Measurements from ENCODE around the gene SLC38A7. TPM values are rescaled to one million over a fixed set of nuclear protein-coding genes. Genes with fewer than 3 reads are reported as not detected.
A peak's percentile ranks its signal among the peaks of the same experiment; 100 is the strongest.

The SLC38A7 gene
- total and polyA plus RNA-seq, 2 experiments from 2014 or later = 13.9 to 27.8 TPM

DNA sequence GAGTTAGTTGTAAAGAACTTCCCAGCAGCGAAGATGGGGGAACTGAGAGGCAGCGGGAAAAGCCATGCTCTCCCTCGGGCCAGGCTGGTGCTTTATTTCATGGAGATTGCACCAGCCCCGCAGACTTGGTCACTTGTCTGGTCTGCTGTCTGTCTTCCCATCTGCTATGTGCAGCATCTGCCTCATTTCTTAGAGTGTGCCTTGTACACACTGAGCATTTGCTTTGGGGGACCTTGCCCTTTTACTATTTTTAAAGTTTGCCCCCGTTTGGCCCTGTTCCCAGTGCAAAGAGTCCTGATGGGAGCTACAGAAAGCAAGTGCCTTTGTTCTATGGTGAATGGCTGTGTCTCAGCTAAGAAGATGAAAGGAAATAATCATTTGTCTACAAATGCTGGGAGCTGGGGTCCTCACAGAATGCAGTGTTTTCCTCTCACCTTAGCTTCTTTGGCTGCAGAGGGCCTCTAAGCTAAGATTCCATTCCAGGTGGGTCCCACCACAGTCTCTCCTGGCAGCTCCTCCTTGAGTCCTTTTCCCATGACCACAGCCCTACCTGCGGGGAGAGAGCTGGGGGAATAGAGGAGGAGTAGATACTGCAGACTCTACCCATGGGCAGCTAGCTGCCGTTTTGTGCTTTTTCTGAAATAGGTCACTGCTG, 29.9 kb downstream of the SLC38A7 start:
- Mint-ChIP-seq H3K9me3 (no peaks in the 10 kb centered on the region), H3K36me3 (ENCODE audit: low read depth) (no peaks in the 10 kb centered on the region), H3K4me3 (no peak overlapping the region), H3K4me1 (peaks cover 5% of the 10 kb centered on the region; the same call in 2 of the 3 replicates), H3K27ac (no peak overlapping the region), H3K27me3 (ENCODE audit: insufficient read depth, low read depth, poor library complexity) (no peaks in the 10 kb centered on the region)
- no peak overlapping the region for H3K4me2 ChIP-seq
- no peaks in the 10 kb centered on the region for H3K79me2 ChIP-seq (replicated peaks; ENCODE audit: insufficient read depth)
- H3K36me3 ChIP-seq (ENCODE audit: insufficient read depth) = no peaks in the 10 kb centered on the region
- ATAC-seq = no peak
- H3F3A ChIP-seq (replicated peaks; ENCODE audit: low read depth) = no peaks in the 10 kb centered on the region
- H3K27me3 ChIP-seq (ENCODE audit: insufficient read depth) = no peaks in the 10 kb centered on the region; the same call in 1 of the 2 replicates
- H3K27ac ChIP-seq (ENCODE audit: low read depth) = no peak overlapping the region
- TF ChIP-seq STAT1 (IDR thresholded peaks at IDR 0.05; ENCODE audit: unreplicated experiment) (no peak), EZH2phosphoT487 (IDR thresholded peaks at IDR 0.05; ENCODE audit: unreplicated experiment) (no peak), EZH2 (IDR thresholded peaks at IDR 0.05; ENCODE audit: low read depth, unreplicated experiment) (no peak)
- no peaks in the 10 kb centered on the region for H4K20me1 ChIP-seq (replicated peaks; ENCODE audit: insufficient read depth)
- no peak overlapping the region for H3K4me3 ChIP-seq
- no peaks in the 10 kb centered on the region for H3K9me2 ChIP-seq (ENCODE audit: insufficient read depth)
- H2AFZ ChIP-seq = peak overlapping the region; percentile 32; the same call in 1 of the 2 replicates
- H3K4me1 ChIP-seq (ENCODE audit: insufficient read depth) = 0 out of 2 replicates have a peak, but pooled peaks cover 5% of the 10 kb centered on the region
- DNase-seq (ENCODE audit: low spot score) = no peak

DNA sequence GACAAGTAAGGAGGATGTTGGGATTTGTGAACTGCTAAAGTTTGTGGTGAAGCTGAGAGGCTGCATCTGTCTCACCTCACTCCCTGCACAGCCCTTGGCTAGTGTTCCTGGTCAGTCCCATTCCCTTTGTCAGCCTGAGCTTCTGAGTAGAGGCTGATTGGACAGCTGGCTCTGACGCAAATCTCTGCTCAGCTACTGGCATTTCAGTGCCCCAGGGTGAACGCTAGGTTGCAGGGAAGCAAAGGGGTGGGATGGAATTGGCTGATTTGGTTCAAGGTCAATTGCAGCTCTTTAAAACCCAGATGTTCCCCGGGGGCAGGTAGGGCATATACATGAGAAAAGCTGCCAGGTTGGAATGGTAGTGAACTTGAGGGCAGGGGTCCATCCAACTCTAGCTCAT, 31.8 kb downstream of the SLC38A7 start:
- TF ChIP-seq, protein P1, sequence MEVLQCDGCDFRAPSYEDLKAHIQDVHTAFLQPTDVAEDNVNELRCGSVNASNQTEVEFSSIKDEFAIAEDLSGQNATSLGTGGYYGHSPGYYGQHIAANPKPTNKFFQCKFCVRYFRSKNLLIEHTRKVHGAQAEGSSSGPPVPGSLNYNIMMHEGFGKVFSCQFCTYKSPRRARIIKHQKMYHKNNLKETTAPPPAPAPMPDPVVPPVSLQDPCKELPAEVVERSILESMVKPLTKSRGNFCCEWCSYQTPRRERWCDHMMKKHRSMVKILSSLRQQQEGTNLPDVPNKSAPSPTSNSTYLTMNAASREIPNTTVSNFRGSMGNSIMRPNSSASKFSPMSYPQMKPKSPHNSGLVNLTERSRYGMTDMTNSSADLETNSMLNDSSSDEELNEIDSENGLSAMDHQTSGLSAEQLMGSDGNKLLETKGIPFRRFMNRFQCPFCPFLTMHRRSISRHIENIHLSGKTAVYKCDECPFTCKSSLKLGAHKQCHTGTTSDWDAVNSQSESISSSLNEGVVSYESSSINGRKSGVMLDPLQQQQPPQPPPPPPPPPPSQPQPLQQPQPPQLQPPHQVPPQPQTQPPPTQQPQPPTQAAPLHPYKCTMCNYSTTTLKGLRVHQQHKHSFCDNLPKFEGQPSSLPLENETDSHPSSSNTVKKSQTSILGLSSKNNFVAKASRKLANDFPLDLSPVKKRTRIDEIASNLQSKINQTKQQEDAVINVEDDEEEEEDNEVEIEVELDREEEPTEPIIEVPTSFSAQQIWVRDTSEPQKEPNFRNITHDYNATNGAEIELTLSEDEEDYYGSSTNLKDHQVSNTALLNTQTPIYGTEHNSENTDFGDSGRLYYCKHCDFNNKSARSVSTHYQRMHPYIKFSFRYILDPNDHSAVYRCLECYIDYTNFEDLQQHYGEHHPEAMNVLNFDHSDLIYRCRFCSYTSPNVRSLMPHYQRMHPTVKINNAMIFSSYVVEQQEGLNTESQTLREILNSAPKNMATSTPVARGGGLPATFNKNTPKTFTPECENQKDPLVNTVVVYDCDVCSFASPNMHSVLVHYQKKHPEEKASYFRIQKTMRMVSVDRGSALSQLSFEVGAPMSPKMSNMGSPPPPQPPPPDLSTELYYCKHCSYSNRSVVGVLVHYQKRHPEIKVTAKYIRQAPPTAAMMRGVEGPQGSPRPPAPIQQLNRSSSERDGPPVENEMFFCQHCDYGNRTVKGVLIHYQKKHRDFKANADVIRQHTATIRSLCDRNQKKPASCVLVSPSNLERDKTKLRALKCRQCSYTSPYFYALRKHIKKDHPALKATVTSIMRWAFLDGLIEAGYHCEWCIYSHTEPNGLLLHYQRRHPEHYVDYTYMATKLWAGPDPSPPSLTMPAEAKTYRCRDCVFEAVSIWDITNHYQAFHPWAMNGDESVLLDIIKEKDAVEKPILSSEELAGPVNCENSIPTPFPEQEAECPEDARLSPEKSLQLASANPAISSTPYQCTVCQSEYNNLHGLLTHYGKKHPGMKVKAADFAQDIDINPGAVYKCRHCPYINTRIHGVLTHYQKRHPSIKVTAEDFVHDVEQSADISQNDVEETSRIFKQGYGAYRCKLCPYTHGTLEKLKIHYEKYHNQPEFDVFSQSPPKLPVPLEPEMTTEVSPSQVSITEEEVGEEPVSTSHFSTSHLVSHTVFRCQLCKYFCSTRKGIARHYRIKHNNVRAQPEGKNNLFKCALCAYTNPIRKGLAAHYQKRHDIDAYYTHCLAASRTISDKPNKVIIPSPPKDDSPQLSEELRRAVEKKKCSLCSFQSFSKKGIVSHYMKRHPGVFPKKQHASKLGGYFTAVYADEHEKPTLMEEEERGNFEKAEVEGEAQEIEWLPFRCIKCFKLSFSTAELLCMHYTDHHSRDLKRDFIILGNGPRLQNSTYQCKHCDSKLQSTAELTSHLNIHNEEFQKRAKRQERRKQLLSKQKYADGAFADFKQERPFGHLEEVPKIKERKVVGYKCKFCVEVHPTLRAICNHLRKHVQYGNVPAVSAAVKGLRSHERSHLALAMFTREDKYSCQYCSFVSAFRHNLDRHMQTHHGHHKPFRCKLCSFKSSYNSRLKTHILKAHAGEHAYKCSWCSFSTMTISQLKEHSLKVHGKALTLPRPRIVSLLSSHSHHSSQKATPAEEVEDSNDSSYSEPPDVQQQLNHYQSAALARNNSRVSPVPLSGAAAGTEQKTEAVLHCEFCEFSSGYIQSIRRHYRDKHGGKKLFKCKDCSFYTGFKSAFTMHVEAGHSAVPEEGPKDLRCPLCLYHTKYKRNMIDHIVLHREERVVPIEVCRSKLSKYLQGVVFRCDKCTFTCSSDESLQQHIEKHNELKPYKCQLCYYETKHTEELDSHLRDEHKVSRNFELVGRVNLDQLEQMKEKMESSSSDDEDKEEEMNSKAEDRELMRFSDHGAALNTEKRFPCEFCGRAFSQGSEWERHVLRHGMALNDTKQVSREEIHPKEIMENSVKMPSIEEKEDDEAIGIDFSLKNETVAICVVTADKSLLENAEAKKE (CRISPR knock-in tag; IDR thresholded peaks at IDR 0.05) = 0 out of 2 replicates have a peak, but pooled peaks have one; percentile 43
- TF ChIP-seq ZNF331 (CRISPR knock-in tag; IDR thresholded peaks at IDR 0.05; ENCODE audit: low read depth) (no peak), CREB1 (CRISPR knock-in tag; IDR thresholded peaks at IDR 0.05; ENCODE audit: low read depth) (peak; percentile 81), POLR2AphosphoS5 (IDR thresholded peaks at IDR 0.05; ENCODE audit: low read depth) (0 out of 2 replicates have a peak, but pooled peaks have one; percentile 28)
- TF ChIP-seq, protein P2, sequence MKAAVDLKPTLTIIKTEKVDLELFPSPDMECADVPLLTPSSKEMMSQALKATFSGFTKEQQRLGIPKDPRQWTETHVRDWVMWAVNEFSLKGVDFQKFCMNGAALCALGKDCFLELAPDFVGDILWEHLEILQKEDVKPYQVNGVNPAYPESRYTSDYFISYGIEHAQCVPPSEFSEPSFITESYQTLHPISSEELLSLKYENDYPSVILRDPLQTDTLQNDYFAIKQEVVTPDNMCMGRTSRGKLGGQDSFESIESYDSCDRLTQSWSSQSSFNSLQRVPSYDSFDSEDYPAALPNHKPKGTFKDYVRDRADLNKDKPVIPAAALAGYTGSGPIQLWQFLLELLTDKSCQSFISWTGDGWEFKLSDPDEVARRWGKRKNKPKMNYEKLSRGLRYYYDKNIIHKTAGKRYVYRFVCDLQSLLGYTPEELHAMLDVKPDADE (IDR thresholded peaks at IDR 0.05) = no peak
- Mint-ChIP-seq H3K9me3 (no peaks in the 10 kb centered on the region), H3K27ac (0 out of 2 replicates have a peak overlapping the region, but pooled peaks have one; percentile 76), H3K36me3 (ENCODE audit: low read depth) (no peaks in the 10 kb centered on the region), H3K4me1 (peaks cover 5% of the 10 kb centered on the region; the same call in 2 of the 3 replicates), H3K27me3 (ENCODE audit: insufficient read depth, low read depth, poor library complexity) (peaks cover 5% of the 10 kb centered on the region), H3K4me3 (peak overlapping the region; percentile 39; the same call in 1 of the 3 replicates)
- DNase-seq (ENCODE audit: low spot score) (peak; percentile 95), ATAC-seq (peak; percentile 97)
- 0 out of 2 replicates have a peak, but pooled peaks cover 5% of the 10 kb centered on the region for H3K4me1 ChIP-seq (ENCODE audit: insufficient read depth)
- peak overlapping the region; percentile 82 for H2AFZ ChIP-seq
- H3K4me3 ChIP-seq = no peak overlapping the region
- H4K20me1 ChIP-seq (replicated peaks; ENCODE audit: insufficient read depth) = no peaks in the 10 kb centered on the region
- H3K4me2 ChIP-seq = peak overlapping the region; percentile 45; the same call in 1 of the 2 replicates
- no peaks in the 10 kb centered on the region for H3K79me2 ChIP-seq (replicated peaks; ENCODE audit: insufficient read depth)
- no peak overlapping the region for H3K27ac ChIP-seq (ENCODE audit: low read depth)
- H3K9me2 ChIP-seq (ENCODE audit: insufficient read depth) = no peaks in the 10 kb centered on the region
- no peaks in the 10 kb centered on the region; the same call in 1 of the 2 replicates for H3K27me3 ChIP-seq (ENCODE audit: insufficient read depth)
- no peaks in the 10 kb centered on the region for H3K36me3 ChIP-seq (ENCODE audit: insufficient read depth)
- no peaks in the 10 kb centered on the region for H3F3A ChIP-seq (replicated peaks; ENCODE audit: low read depth)
